Posterior cingulate gyrus (tissue), 11 donors: Measurements from ENCODE around the gene RPS6KA5.
"Not testable (repeated sequence)": the region's sequence is repeated elsewhere in the genome, so short reads cannot be mapped to it uniquely, and the experiment has no call there.

Source experiments
- DNase-seq, 10 donors: peaks; one replicate each; pipeline versions ENCODE4 v3.0.0 to v3.0.0-alpha.2; 2020 to 2021; ENCODE audit warnings: mixed read lengths in 3 of 10
- intact Hi-C: fragments of 100-400 bp; cut with DNase I; formaldehyde crosslinking; loops from one replicate; pipeline ENCODE4 v1.15.1; 2023

Gene RPS6KA5

DNA sequence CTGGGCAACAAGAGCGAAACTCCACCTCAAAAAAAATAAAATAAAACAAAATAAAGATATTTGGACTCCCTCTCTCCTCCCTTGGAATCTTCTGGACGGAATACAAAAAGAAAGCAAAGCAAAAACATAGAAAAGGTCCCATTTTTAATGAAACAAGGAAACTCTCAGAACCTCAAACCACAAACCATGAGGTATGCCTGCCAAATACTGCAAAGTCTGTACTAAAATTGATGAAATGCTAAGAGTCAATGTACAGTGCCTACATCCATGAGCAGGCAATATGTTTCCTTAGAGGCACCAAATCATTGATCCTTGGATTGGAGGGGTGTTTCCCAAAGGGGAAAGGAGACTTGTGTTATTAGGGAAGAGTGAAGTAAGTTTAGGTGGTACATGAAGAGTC lies 8.2 kb upstream of the RPS6KA5 start:
- intact Hi-C loops: no loop called here
- DNase-seq: no peak

DNA sequence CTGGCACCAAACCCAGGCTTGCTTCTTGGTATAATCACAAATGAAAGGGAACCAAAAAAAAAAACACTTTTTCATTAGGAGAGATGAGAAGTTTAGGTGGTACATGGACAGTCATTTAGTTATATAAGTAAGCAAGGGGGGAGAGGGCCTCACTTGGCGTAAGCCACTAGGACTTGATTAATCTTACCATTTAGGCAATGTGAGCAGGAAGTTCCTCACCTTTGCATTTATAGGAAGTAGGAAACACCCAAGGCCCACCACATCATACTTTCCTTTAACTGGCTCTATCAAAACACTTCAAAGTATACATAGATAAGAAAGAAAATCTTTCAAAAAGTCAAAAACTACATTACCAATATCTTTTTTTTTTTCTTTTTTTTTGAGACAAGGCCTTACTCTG lies 6.7 kb upstream of the RPS6KA5 start:
- intact Hi-C loops: no loop called here
- DNase-seq: no peak

DNA sequence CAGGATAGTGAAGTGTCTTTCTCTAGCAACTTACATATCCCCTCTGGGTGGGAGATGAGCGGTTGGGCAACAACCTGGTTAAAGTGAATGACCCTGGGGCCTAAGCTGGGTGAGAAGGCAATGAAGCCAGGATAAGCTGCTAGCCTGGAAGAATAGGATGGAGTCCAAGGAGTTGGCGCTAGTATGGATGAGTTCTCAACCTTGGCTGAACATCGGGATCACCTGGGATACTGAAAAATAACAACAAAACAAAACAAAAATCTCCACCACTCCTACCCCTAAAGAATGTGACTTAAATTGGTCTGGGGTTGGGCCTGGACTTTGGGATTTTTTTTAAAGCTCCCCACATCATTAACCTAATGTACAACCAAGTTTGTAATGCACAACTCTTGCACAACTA lies 4.8 kb upstream of the RPS6KA5 start:
- no peak for DNase-seq
- intact Hi-C loops: no loop called here

DNA sequence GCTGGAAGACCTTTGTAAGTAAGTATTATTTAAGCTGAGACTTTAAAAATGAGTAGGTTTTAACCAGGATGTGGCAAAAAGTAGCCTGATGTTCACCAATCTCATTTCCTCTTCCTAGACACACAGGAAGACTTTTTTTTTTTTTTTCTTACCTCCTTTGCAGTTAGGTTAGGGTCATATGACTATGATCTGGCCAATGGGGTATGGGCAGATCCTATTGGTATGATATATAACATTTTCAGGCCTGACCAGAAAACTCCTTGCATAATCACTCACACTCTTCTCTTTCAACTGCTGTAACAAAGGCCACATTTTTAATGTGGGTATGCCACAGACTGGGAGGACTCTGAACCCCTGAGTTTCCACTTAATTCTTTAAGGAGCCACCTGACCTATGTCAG lies 2.7 kb upstream of the RPS6KA5 start:
- intact Hi-C loops: no loop called here
- DNase-seq: no peak

GRCh38 chr14:91062600-91062999 lies 2.2 kb upstream of the RPS6KA5 start:
- DNase-seq: no peak
- intact Hi-C loops: no loop called here

GRCh38 chr14:91061056-91061887 lies 831 bp upstream of the RPS6KA5 start:
- DNase-seq: no peak
- intact Hi-C loops: loop anchor here (2.0 kb wide), 1 partner anchor 54 kb away; the partner anchor contains the start of gene DGLUCY

DNA sequence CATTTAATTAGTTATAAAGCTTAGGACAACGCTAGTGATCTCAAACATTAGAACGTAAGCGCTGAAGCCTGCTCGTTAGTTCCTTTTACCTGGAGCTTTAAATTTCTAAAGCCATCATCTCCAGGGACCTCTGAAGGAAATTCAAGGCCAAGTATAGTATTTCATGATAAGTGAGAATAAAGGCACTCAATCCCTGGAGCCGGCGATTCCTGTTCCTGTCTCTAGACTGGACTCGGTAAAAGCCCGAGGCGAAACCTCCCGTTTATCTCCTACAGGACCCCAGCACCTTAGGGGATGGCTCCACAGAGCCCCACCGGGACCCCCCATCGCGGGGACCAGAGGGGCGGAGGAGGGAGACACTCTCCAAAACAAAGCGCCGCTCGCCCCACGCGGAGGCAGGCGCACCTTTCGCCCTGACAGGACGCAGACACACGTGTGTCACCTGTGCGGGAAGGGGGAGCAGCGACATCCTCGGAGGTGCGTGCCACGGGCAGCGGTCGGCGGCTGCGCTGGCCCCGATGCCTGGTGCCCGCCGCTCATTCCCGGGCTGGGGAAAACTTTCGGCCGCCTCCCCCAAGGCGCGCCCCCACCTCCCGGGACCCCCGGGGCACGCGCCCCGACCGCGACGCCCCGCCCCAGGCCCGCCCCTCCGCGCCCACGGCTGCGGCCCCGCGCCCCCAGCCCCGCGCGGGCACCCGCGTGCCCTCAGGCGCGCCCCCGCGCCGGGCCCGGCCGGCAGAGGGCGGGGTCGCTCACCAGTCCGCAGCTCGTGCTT lies 678 bp downstream of the RPS6KA5 start:
- intact Hi-C loops: loop anchor here (2.0 to 5.0 kb wide), 3 partner anchors 55 to 157 kb away; partner anchors contain the start of gene DGLUCY
- peak in 8 of 10 donors; percentile 12 to 88 (median 21) for DNase-seq

- DNase-seq: no peak
- intact Hi-C loops: loop anchor here (5.0 kb wide), 2 partner anchors 114 to 156 kb away; no protein-coding TSS in a partner anchor
Observed at GRCh38 chr14:91058042-91058581, 2.3 kb downstream of the RPS6KA5 start.

DNA sequence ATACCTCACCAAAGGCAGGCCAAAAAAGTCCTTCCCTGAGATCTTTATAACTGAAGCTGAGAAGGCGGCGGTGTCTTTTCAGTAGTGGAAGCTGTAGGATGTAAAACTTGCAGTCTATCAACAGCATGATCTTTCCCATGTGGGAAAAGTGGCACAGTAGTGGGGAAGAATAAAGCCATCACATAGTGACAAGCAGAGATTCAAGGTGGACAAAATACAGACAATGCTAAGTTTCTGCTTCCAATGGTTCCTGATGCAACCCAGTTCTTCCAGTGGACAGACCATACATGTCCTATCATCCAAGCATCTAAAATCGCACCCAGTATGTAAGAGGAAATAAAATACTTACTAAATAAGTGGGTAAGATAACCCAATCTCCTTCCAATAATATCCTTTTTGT lies 4.1 kb downstream of the RPS6KA5 start:
- no peak for DNase-seq
- intact Hi-C loops: loop anchor here (5.0 kb wide), 2 partner anchors 116 to 154 kb away; no protein-coding TSS in a partner anchor

- no peak for DNase-seq
- intact Hi-C loops: loop anchor here (5.0 kb wide), 2 partner anchors 117 to 153 kb away; no protein-coding TSS in a partner anchor
Observed at GRCh38 chr14:91055016-91055415, 5.4 kb downstream of the RPS6KA5 start.

- no peak for DNase-seq
- intact Hi-C loops: no loop called here
Observed at GRCh38 chr14:91048676-91049075, 11.8 kb downstream of the RPS6KA5 start.

- DNase-seq: no peak
- intact Hi-C loops: no loop called here
Observed at GRCh38 chr14:91048265-91048664, 12.2 kb downstream of the RPS6KA5 start.

- intact Hi-C loops: no loop called here
- no peak for DNase-seq
Observed at GRCh38 chr14:91047174-91047753, 13.2 kb downstream of the RPS6KA5 start.

- DNase-seq: no peak
- intact Hi-C loops: no loop called here
Observed at GRCh38 chr14:91046488-91047072, 13.9 kb downstream of the RPS6KA5 start.

DNA sequence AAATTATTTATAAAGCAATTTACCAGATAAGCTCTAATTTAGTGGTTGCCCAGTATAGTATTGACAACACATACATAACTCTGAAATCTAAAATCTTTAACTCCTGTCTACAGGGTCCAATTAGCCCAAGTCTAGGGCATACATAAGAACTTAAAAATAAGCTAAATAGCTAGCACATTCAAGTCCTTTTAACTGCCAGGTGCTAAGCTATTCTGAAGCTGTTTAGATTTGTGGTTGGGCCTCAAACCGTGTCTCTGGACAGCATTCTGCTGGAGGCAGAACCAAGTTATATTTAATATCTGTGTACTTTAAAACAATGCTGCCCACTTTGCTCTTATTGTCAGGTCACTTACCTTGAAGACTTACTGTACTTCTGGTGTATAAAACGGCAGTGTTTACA lies 19.0 kb downstream of the RPS6KA5 start:
- intact Hi-C loops: no loop called here
- DNase-seq: no peak

DNA sequence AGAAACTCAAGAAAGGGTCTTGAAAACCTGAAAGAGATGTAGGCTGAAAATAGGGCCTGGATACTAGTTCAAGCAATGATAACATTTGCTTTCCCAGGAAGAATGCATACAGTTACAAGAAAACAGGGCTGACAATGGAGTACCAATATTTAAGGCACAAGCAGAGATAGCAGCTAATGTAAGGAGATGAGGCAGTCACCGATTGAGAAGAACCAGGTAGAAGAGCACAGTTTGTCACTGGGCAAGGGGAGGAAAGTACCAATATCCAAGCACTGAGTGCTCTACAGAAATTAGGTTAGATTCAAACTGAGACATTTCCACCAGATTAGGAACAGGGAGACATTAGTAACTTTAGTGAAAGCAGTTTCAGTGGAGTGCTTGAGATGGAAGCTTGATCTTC lies 19.9 kb downstream of the RPS6KA5 start:
- no peak for DNase-seq
- intact Hi-C loops: no loop called here

- peak in 5 of 10 donors; percentile 15 to 85 (median 52) for DNase-seq
- intact Hi-C loops: no loop called here
Observed at GRCh38 chr14:91038439-91038838, 22.0 kb downstream of the RPS6KA5 start.

- DNase-seq: no peak
- intact Hi-C loops: no loop called here
Observed at GRCh38 chr14:91036741-91037469, 23.5 kb downstream of the RPS6KA5 start.

DNA sequence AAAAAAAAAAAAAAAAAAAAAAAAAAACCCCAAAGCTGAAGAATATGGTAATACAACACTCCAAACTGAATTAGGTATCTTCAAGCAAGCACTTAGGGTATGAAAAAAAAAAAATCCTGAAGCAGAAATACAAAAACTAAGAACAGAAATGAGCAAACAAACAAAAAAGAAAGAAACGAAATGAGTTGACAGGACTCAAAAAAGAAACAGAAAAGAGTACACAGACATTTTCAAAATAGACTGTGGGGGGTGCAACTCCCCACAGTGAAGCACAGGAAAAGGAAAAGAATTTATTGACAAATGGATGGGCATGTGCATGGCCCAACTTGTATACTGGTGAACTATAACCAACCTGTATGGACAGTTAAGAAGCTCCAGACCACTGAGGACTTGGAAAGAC lies 24.6 kb downstream of the RPS6KA5 start:
- intact Hi-C loops: no loop called here
- DNase-seq: no peak

GRCh38 chr14:91034379-91034778 lies 26.1 kb downstream of the RPS6KA5 start:
- DNase-seq, intact Hi-C loops: not testable (repeated sequence)
